Pancreas (tissue), 10 donors: ENCODE data around the gene PER1. TPM values are rescaled to one million over a fixed set of nuclear protein-coding genes. Genes with fewer than 3 reads are reported as not detected.

Experiments
- ATAC-seq, 4 donors: fragments of 200-7000 bp; cut with Tn5 transposase; one replicate each; pipeline versions ENCODE4 v1.8.0 to v1.9.1; 2020; ENCODE audit warnings: mild to moderate bottlenecking in 4 of 4, moderate library complexity in 4 of 4
- DNase-seq, 6 donors: peaks; one replicate each; pipeline ENCODE4 v3.0.0-alpha.2; 2020
- FAIRE-seq: peaks from 2 replicates; lab custom pipeline; 2012; peaks lifted over from hg19 to GRCh38; lab: Jason Lieb, UNC
- H3K27ac ChIP-seq, 4 donors: fragments of 200-600 bp; sonication (generic); 1 replicate in 3 of 4; 2 replicates in 1 of 4; pipeline versions ENCODE4 v1.5.0 to v1.8.0; 2020
- H3K27me3 ChIP-seq, 4 donors: fragments of 200-600 bp; one replicate each; pipeline ENCODE4 v1.8.0; 2021
- H3K36me3 ChIP-seq, 3 donors: fragments of 200-600 bp; sonication (generic) in 1 of 3; one replicate each; pipeline versions ENCODE4 v1.5.0 to v1.8.0; 2020 to 2021
- H3K4me1 ChIP-seq, 3 donors: fragments of 200-600 bp; one replicate each; pipeline ENCODE4 v1.8.0; 2021
- H3K4me3 ChIP-seq, 4 donors: fragments of 200-600 bp; sonication (generic) in 2 of 4; one replicate each; pipeline versions ENCODE4 v1.5.0 to v1.8.0; 2020 to 2021
- H3K9me3 ChIP-seq, 4 donors: fragments of 200-600 bp; one replicate each; pipeline ENCODE4 v1.8.0; 2021
- CTCF ChIP-seq, 4 donors: fragments of 200-600 bp; sonication (generic) in 3 of 4; IDR thresholded peaks; one replicate each; pipeline versions ENCODE4 v1.5.0 to v1.8.0; 2021; ENCODE audit warnings: antibody characterized with exemption in 4 of 4
- WGBS, 2 donors: extraction: QIAGEN DNeasy Blood & Tissue Kit; methylation state at CpG; one replicate each; pipeline ENCODE4 v1.1.7; 2013; 5-methylcytosine and 5-hydroxymethylcytosine counted together
- intact Hi-C, 3 donors: fragments of 100-400 bp; cut with DNase I; formaldehyde crosslinking; loops; one replicate each; pipeline versions ENCODE4 v1.11.1 to v1.14.2; 2022
- polyA plus RNA-seq, 2 donors: library from polyadenylated mRNA; stranded (reverse); fragments of 200-250 nt; gene quantifications; one replicate each; pipeline ENCODE4 v1.2.3, GENCODE V29; 2013
- total RNA-seq, 6 donors: library from RNA; stranded (reverse); fragmentation: NEBNext Ultra II Directional in 4 of 6; extraction: Animal tissue kit (Norgen Biotek cat#: 25700) in 4 of 6; gene quantifications; one replicate each; pipeline versions ENCODE4 v1.2.1 to v1.2.4, GENCODE V29; 2021 to 2023
- donor health status: healthy with polysubstance abuse.
- donor health status: DM: no; HTN: no; CAD: no; lungs with moderate emphysema.
- donor health status: DM: no; HTN: no; CAD: no.
- donor health status: control.
- donor health status: control.
- donor health status: Bipolar disorder and iron deficiency.
- donor health status: DM: yes; HTN: yes; CAD: no.
- donor health status: DM: no; HTN: no; CAD: no.
- donor health status: DM: no; HTN: no; CAD: no.
- donor health status: DM: yes; HTN: yes; CAD: no.

PER1 gene
- total and polyA plus RNA-seq, 8 donors, result 17.5 to 158 (median 95.1) TPM

GRCh38 chr17:8155996-8156245 is 3.7 kb upstream of the PER1 start:
- Histone ChIP-seq H3K27me3 (no peaks in the 10 kb centered on the region), H3K36me3 (peaks cover 0 to 5% (median 0%) of the 10 kb centered on the region in 3 donors), H3K27ac (peak overlapping the region; percentile 96 to 100 (median 99)), H3K4me1 (peaks cover 11 to 31% (median 16%) of the 10 kb centered on the region in 3 donors), H3K9me3 (no peaks in the 10 kb centered on the region), H3K4me3 (peak overlapping the region; percentile 27 to 81 (median 64))
- FAIRE-seq (no peak), ATAC-seq (no peak), DNase-seq (peak in 2 of 6 donors; percentile 68 to 80)
- intact Hi-C loops, result no loop called here
- TF ChIP-seq CTCF (IDR thresholded peaks at IDR 0.05), result no peak
- 0 to 1% methylated on average over 11 of the region's 11 CpGs for WGBS, 2 donors

- intact Hi-C loops, result no loop called here
- Histone ChIP-seq H3K27me3 (no peaks in the 10 kb centered on the region), H3K4me3 (peak overlapping the region; percentile 27 to 81 (median 64)), H3K9me3 (no peaks in the 10 kb centered on the region), H3K4me1 (peaks cover 11 to 36% (median 13%) of the 10 kb centered on the region in 3 donors), H3K27ac (peak overlapping the region; percentile 96 to 100 (median 99)), H3K36me3 (peaks cover 0 to 9% (median 0%) of the 10 kb centered on the region in 3 donors)
- DNase-seq (peak in 3 of 6 donors; percentile 30 to 60 (median 52)), ATAC-seq (no peak), FAIRE-seq (no peak)
- 5% methylated on average over 14 of the region's 14 CpGs for WGBS, 2 donors
- TF ChIP-seq CTCF (IDR thresholded peaks at IDR 0.05), result no peak
These were observed 3.2 kb upstream of the PER1 start for GRCh38 chr17:8155231-8155995.

GRCh38 chr17:8154608-8155155 is 2.5 kb upstream of the PER1 start:
- Histone ChIP-seq H3K4me1 (peaks cover 11 to 38% (median 13%) of the 10 kb centered on the region in 3 donors), H3K27ac (peak overlapping the region; percentile 96 to 100 (median 99)), H3K27me3 (no peaks in the 10 kb centered on the region), H3K4me3 (peak overlapping the region in 3 of 4 donors; percentile 62 to 81 (median 65)), H3K36me3 (peaks cover 0 to 16% (median 4%) of the 10 kb centered on the region in 3 donors), H3K9me3 (no peaks in the 10 kb centered on the region)
- DNase-seq (peak in 1 of 6 donors; percentile 42), ATAC-seq (no peak), FAIRE-seq (no peak)
- intact Hi-C loops, result no loop called here
- TF ChIP-seq CTCF (IDR thresholded peaks at IDR 0.05), result no peak
- 17 to 21% methylated on average over 11 of the region's 11 CpGs for WGBS, 2 donors

- WGBS, 2 donors, result 1 to 2% methylated on average over 22 of the region's 22 CpGs
- DNase-seq (peak; percentile 98 to 100 (median 100)), FAIRE-seq (peak; percentile 93), ATAC-seq (peak; percentile 49 to 57 (median 56))
- TF ChIP-seq CTCF (IDR thresholded peaks at IDR 0.05), result no peak
- Histone ChIP-seq H3K4me1 (peaks cover 11 to 36% (median 13%) of the 10 kb centered on the region in 3 donors), H3K36me3 (peaks cover 0 to 22% (median 10%) of the 10 kb centered on the region in 3 donors), H3K27ac (peak overlapping the region; percentile 96 to 100 (median 99)), H3K27me3 (no peaks in the 10 kb centered on the region), H3K4me3 (peak overlapping the region in 3 of 4 donors; percentile 62 to 81 (median 65)), H3K9me3 (no peaks in the 10 kb centered on the region)
- intact Hi-C loops, result no loop called here
These were observed 1.9 kb upstream of the PER1 start for GRCh38 chr17:8153957-8154607.
